ENCODE results near the gene LRRTM4. TPM values are rescaled to one million over a fixed set of nuclear protein-coding genes. Genes with fewer than 3 reads are reported as not detected.

Gene LRRTM4
- total RNA-seq, 1 donor from 2014 or later: 28.8 TPM

DNA sequence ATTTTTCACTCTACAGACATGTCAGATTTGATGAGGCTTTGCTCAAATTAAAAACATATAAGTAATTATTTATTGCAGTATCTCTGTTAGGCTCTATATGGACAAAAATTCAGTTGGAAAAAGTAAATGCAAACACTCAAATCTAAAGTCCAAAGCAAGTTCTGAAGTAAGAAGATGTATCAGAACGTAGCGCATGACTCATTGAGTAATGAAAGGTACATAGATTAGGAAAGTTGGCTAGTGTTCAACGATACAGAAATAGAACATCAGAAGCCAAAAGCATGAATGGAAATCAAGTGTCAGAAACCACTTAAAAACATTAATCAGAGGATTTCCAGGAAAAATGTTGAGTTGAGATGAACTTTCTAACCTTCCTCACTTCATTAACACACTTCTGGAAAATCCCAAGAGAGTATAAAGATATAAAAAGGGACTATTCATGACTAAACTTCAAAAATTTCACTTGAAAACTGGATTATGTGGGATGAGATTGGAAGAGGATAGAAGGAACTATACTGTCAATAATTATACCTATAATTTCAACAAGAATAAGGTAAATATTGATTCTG is 494.1 kb downstream of the LRRTM4 start:
- Mint-ChIP-seq H3K27ac (no peak overlapping the region), H3K4me3 (no peak overlapping the region), H3K9me3 (peaks cover 16% of the 10 kb centered on the region), H3K27me3 (ENCODE audit: low read depth) (no peaks in the 10 kb centered on the region), H3K4me1 (peaks cover 29% of the 10 kb centered on the region), H3K36me3 (peaks cover 6% of the 10 kb centered on the region)
- no peak for DNase-seq (ENCODE audit: low spot score in 2 of 2, unreplicated experiment in 2 of 2)
- TF ChIP-seq, protein P1, sequence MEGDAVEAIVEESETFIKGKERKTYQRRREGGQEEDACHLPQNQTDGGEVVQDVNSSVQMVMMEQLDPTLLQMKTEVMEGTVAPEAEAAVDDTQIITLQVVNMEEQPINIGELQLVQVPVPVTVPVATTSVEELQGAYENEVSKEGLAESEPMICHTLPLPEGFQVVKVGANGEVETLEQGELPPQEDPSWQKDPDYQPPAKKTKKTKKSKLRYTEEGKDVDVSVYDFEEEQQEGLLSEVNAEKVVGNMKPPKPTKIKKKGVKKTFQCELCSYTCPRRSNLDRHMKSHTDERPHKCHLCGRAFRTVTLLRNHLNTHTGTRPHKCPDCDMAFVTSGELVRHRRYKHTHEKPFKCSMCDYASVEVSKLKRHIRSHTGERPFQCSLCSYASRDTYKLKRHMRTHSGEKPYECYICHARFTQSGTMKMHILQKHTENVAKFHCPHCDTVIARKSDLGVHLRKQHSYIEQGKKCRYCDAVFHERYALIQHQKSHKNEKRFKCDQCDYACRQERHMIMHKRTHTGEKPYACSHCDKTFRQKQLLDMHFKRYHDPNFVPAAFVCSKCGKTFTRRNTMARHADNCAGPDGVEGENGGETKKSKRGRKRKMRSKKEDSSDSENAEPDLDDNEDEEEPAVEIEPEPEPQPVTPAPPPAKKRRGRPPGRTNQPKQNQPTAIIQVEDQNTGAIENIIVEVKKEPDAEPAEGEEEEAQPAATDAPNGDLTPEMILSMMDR (IDR thresholded peaks at IDR 0.05; ENCODE audit: unreplicated experiment): no peak

DNA sequence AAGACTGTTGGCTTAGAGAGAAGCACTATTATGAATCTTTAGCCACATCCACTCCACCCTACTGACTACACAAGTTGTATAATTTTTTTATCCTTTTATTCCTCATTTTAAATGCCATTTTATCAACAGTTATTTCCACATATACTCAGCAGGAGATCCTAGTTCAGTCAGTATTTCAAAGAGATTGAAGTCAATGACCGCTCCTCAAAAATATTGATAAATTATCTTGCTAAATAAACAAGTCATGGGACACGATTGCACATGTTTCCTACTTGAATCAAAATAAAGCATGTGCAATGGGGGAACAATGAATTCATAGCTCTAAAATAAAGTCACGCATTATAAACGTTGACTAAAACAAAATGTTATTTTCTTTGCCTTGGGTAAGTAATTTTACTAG is 496.5 kb downstream of the LRRTM4 start:
- TF ChIP-seq, protein P1 (IDR thresholded peaks at IDR 0.05; ENCODE audit: unreplicated experiment): no peak
- DNase-seq (ENCODE audit: low spot score in 2 of 2, unreplicated experiment in 2 of 2): no peak
- no peaks in the 10 kb centered on the region for H3K27me3 Mint-ChIP-seq (ENCODE audit: low read depth)
- H3K36me3 Mint-ChIP-seq: peaks cover 13% of the 10 kb centered on the region
- H3K4me1 Mint-ChIP-seq: peaks cover 24% of the 10 kb centered on the region
- no peak overlapping the region for H3K4me3 Mint-ChIP-seq
- H3K27ac Mint-ChIP-seq: peak overlapping the region; percentile 24
- H3K9me3 Mint-ChIP-seq: peaks cover 34% of the 10 kb centered on the region

DNA sequence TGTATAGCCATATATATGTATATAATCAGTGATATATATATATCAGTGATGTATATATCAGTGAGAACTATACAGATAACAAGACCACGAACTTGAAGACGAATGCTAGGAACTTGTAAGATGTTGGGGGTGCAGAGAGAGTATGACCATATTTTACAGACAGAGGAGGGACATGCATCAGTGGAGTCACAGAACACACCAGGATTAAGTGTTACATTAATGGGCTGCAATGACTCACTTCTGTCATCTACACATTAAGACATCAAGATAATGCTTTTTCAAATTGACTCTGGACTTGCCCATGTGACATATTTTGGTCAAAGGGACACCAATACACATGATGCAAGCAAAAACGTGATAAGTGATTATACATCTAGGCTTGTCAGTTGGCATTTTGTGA is 501.0 kb downstream of the LRRTM4 start:
- Mint-ChIP-seq H3K27ac (no peak overlapping the region), H3K27me3 (ENCODE audit: low read depth) (no peaks in the 10 kb centered on the region), H3K4me1 (peaks cover 12% of the 10 kb centered on the region), H3K9me3 (peaks cover 30% of the 10 kb centered on the region), H3K36me3 (peaks cover 13% of the 10 kb centered on the region), H3K4me3 (no peak overlapping the region)
- TF ChIP-seq, protein P1 (IDR thresholded peaks at IDR 0.05; ENCODE audit: unreplicated experiment): no peak
- no peak for DNase-seq (ENCODE audit: low spot score in 2 of 2, unreplicated experiment in 2 of 2)

- TF ChIP-seq, protein P1 (IDR thresholded peaks at IDR 0.05; ENCODE audit: unreplicated experiment): no peak
- DNase-seq (ENCODE audit: low spot score in 2 of 2, unreplicated experiment in 2 of 2): no peak
- Mint-ChIP-seq H3K36me3 (peaks cover 8% of the 10 kb centered on the region), H3K9me3 (peaks cover 19% of the 10 kb centered on the region), H3K4me3 (no peak overlapping the region), H3K27ac (no peak overlapping the region), H3K27me3 (ENCODE audit: low read depth) (no peaks in the 10 kb centered on the region), H3K4me1 (no peaks in the 10 kb centered on the region)
Measured at GRCh38 chr2:77018219-77018618, 504.0 kb downstream of the LRRTM4 start.

- Mint-ChIP-seq H3K27ac (no peak overlapping the region), H3K9me3 (peaks cover 14% of the 10 kb centered on the region), H3K36me3 (peaks cover 7% of the 10 kb centered on the region), H3K4me1 (peaks cover 3% of the 10 kb centered on the region), H3K27me3 (ENCODE audit: low read depth) (no peaks in the 10 kb centered on the region), H3K4me3 (no peak overlapping the region)
- no peak for DNase-seq (ENCODE audit: low spot score in 2 of 2, unreplicated experiment in 2 of 2)
- TF ChIP-seq, protein P1 (IDR thresholded peaks at IDR 0.05; ENCODE audit: unreplicated experiment): no peak
Measured at GRCh38 chr2:77017355-77017745, 504.8 kb downstream of the LRRTM4 start.
